Hematopoietic multipotent progenitor cell (in vitro differentiated cells): ENCODE data around the gene PPP1R18. TPM values are rescaled to one million over a fixed set of nuclear protein-coding genes. Genes with fewer than 3 reads are reported as not detected.
"Not testable (repeated sequence)": the region's sequence is repeated elsewhere in the genome, so short reads cannot be mapped to it uniquely, and the experiment has no call there.

Experiments
- DNase-seq, 3 donors: peaks; one replicate each; pipeline ENCODE4 v3.0.0-alpha.2; 2011 to 2015; ENCODE audit warnings: low read depth in 2 of 3, low spot score in 2 of 3
- total RNA-seq: library from RNA; depleted of rRNA; stranded (reverse); fragments of >200 nt; gene quantifications from one replicate; pipeline ENCODE4 v1.2.3, GENCODE V29; 2012

Gene PPP1R18
- total RNA-seq, 1 donor: 53.3 TPM

DNA sequence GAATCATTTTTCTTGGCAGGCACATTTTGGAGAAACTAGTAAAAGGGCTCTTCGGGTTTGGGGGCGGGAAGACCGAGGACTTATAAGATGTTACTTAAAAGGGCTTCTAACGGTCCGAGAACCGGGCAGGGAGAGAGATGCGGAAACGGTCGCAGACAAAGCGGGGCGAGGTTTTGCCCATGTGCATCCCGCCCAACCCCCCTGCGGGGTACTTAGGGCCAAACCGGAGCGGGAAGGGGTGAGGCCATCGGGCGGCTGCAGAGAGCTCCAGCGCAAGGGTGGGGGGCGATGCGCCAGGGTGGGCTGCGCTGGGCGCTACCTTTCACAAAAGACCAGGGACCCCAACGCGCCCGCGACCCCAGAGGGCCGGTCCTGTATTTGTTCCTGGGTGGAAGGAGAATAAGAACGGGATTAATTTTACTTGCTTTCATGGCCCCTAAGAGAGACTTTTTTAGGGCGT is 34.3 kb upstream of the PPP1R18 start:
- peak in 1 of 3 donors; percentile 73 for DNase-seq

DNA sequence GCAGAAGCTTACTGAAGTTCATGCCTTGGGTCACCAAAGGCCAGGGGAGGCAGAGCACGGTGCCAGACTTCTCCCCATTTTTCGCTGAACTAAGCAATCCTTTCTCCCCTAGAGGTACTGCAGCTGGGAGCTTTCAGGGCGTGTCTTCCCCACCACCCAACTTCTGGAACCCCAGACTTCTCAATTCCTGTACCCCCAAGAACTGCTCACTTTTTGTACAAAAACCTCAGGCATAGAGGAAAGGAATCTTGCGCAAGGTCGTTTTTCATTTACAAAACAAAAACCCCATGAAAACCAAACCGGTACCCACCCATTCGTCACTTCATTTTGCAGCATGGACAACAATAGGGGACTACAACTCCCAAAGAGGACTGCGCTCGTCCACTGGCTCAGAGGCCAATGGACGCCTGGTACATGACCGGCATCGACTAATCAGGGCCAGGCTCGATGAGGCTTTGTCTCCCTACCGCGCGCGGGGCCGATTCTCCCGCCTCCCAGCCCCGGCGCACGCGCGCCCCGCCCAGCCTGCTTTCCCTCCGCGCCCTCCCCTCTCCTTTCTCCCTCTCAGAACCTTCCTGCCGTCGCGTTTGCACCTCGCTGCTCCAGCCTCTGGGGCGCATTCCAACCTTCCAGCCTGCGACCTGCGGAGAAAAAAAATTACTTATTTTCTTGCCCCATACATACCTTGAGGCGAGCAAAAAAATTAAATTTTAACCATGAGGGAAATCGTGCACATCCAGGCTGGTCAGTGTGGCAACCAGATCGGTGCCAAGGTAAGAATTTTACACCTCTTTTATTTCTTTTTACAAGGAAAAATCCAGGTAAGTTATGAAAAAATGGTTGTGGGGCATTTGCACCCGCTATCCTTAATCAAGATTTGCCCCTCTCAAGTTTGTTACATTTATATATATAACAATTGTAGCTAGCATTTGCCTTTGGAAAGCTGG is 33.6 kb upstream of the PPP1R18 start, which contains the start of gene TUBB:
TSS of gene TUBB (plus strand) at position 562 of the 947 bp plus-strand sequence. CDS start at position 717, 155 bp downstream.
- peak; percentile 84 to 98 (median 96) for DNase-seq

DNA sequence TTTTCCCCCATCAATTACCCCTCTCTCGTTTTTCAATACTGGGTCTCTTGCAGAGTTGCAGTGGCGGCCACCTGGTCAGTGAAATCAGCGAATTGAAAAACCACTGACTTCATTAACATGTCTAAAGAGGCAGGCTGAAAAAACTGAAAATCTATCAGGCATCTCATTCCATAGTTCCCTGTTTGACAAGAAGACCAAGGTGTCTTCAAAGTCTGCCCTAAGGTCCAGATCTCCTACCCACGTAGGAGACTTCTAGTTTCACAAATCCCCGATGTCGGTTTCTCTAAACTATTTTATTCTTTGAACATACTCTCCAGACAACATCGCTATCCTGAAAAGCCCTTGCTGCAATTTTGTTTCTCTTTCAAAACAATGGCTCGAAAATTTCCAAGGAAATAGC is 32.9 kb upstream of the PPP1R18 start:
- no peak for DNase-seq

DNA sequence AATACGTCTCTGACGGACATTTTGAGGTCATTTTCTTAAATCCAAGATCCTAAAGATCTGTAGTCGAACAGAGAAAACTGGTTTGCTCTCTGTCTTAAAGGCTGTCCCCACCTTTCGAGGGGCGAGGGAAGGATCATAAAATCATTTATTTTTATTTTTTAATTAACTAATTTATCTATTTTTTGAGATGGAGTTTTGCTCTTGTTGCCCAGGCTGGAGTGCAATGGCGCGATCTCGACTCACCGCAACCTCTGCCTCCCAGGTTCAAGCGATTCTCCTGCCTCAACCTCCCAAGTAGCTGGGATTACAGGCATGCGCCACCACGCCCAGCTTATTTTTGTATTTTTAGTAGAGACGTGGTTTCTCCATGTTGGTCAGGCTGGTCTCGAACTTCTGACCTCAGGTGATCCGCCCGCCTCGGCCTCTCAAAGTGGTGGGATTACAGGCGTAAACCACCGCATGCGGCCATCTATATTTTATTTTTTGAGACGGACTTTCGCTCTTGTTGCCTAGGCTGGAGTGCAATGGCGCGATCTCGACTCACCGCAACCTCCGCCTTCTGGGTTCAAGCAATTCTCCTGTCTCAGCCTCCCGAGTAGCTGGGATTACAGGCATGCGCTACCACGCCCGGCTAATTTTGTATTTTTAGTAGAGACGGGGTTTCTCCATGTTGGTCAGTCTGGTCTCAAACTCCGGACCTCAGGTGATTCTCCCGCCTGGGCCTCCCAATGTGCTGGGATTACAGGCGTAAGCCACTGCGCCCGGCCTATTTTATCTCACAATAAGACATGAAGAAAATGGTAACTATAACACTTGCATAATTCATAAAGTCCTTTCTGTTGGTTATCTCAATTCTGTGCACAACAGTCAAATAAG is 31.6 kb upstream of the PPP1R18 start:
- not testable (repeated sequence) for DNase-seq

DNA sequence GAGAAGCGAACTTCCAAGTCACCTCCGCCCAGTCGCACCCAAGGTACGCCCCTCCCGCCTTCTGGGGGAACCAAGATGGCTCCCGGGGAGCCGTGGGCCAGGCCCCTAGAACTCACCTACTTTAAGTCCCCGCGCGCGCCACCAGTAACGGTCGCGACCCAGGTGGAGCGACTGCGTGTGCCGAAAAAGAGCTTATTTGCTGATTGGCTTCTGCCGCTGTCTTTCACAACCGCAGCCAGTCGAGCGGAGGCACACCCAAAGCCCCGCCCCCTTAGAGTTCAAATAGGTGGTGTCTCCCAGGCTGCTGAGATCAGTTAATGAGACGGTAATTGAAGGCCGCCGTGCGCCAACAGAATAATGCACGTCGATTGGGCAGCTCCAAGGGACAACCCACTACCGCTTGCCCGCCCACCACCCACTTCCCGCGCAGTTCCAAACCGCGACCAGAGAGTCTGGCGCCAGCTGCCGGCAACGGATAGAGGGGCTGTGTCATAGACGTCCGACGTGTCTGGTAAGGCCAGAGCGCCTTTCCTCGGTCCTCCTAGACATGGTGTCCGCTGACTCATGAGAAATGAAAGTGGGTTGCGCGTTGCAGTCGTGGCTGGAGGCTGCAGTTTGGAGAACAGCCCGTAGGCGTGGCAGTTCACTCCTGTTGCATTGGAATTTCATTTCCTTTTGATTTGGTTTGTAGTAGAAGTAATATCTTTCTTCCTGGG is 30.8 kb upstream of the PPP1R18 start, which contains the start of gene MDC1:
TSS of gene MDC1 (minus strand) at position 153 of the 716 bp plus-strand sequence. CDS start 2,106 bp downstream, outside the sequence.
- peak; percentile 95 to 100 (median 100) for DNase-seq

DNA sequence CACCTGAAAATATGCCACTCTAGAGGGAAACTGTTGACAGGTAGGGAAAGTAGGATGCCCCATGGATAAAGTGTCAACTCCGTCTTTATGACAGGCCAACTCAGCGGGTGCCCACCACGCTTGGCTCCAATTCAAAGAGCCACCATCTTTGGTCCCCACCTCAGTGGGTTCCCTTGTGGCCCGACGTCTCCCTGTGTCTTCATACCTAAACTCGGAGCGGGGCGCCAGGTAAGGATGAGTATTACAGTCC is 30.4 kb upstream of the PPP1R18 start:
- no peak for DNase-seq

DNA sequence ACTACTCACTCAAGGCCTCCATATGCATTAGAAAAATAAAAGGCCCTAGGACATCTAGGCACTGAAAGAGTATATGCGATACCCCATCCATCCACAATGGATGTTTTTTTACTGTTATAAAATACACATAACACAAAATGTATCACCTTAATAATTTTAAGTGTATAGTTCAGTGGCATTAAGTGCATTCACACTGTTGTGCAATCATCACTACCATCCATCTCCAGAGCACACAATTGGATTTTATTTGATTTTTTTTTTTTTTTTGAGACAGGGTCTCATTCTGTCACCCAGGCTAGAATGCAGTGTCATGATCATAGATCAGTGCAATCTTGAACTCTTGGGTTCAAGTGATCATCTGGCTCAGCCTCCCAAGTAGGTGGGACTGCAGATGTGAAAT is 27.8 kb upstream of the PPP1R18 start:
- DNase-seq: no peak

DNA sequence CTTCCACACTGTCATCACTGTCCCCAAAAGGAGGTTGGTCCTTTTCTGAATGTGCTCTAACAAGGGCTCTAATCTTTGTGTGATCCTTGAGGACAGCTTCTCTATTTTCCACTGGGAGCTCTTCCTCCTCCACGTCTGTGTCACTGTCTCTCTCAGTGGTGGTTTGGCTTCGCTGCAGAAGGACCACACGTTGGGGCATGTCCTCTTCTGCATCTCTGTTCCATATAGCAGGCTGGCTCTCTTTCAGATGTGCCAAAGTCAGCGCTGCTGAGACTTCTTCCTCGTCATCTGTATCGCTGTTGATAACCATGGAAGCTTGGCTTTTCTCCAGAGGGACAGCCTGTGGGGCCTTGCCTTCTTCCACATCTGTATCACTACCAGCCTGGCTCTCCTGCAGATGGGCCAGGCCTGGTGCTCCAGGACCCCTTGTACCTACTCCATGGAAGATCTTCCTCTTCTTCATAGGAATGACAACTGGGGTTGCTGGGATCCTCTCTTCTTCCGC is 26.0 kb upstream of the PPP1R18 start:
- no peak for DNase-seq

DNA sequence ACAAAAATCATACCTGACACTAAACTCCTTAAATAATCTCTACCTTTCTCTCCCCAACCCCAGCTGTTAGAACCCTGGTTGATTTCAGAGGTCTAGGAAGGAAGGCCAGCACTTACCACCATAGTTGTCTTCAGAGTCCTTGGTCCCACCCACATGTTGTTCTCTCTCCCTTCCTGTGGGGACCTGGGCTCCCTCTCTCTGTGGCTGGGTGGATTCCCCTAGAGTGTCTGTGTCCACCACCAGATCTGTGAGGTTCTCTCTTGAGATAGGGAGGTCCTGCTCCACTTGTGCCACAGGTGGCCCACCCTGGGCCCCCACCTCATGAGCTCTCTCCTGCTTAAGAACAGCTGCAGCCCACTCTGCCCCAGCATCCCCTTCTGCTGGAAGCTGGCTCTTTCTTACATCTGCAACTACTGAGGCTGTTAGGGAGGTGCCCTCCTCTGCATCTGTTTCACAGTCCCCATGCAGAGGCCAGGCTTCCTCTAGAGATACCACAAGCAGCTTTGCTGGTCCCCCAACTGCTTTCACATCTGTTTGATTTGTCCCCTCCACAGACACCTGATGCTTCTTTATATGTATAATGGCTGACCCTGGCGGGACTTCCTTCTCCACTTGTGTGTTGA is 25.4 kb upstream of the PPP1R18 start:
- DNase-seq: peak in 1 of 3 donors; percentile 36

DNA sequence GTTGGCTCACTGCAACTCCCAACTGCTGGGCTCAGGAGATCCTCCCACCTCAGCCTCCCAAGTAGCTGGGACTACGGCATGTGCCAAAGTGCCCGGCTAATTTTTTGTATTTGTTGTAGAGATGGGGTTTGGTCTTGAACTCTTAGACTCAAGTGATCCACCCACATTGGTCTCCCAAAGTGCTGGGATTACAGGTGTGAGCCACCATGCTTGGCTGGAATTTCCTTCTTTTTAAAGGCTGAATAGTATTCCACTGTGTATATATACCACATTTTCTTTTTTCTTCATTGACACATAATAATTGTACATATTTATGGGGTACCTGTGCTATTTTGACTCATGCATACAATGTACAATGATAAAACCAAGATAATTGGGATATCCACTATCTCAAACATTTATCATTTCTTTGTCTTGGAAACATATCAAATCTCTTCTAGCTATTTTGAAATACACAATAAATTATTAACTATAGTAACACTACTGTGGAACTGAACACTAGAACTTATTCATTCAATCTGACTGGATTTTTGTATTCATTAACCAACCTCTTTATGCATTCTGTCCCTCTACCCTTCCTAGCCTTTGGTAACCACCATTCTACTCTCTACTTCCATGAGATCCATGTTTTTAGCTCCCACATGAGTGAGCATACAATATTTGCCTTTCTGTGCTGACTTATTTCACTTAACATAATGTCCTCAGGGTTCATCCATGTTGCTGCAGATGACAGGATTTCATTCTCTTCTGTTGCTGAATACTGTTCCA is 22.8 kb upstream of the PPP1R18 start:
- DNase-seq: no peak

DNA sequence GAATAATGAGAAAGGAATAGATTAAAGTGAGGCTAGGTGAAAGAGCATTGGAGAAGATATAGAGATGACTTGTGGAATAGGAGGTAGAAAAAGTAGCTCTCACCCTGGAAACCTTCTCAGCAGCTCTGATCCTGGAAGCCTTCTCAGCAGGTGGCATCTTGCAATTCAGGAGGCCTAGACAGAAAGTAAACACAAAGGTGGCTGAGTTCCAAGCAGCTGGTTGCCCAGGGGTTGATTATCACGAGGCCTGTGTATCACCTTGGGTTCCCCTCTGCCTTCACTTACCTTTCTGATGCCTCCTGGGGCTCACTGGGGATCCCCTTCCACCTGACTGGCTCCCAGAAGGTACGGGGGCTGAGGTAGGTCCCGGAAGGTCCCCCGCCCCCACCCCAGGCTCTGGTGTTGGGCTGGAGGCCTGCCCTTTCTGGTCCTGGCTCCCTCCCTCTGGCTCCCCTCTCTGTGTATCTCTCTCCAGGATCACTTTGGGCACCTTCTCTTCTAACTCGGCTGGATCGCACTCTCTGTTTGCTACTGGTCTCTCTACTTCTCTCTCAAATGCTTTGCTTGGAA is 20.9 kb upstream of the PPP1R18 start:
- DNase-seq: no peak

DNA sequence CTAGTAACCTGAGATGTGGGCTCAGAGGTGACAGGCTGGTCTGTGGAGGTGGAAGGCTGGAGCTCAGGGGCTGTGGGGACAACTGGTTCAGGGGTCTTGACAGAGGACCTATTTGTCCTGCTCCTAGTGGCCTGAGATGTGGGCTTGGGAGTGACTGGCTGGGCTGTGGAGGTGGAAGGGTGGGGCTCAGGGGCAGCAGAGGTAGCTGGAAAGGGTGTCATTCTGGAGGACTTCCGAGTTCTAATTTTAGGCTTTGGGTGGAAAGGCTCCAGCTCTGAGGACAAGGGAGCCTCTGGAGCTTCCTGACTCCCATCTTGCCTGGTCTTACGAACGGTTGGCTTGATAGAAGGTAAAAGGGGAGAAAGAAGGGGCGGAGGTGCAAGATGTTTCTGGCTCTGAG is 19.2 kb upstream of the PPP1R18 start:
- DNase-seq: no peak

DNA sequence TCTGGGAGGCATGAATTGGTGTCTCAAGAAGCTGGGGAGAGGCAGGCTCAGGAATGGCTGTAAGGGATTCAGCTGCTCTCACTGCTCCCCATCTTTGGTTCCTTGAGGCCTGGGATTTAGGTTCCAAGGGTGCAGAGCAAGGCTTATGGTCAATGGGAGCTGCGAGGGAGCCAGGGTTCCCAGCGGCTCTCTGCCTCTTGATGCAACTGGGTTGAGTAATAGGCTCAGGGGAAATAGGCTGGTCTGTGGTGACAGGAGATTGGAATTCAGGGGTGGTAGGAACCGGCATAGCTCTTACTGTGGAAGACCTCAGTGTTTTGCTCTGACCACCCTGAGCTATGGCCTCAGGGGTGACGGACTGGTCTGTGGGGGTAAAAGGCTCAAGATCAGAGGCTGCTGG is 17.4 kb upstream of the PPP1R18 start:
- no peak for DNase-seq

DNA sequence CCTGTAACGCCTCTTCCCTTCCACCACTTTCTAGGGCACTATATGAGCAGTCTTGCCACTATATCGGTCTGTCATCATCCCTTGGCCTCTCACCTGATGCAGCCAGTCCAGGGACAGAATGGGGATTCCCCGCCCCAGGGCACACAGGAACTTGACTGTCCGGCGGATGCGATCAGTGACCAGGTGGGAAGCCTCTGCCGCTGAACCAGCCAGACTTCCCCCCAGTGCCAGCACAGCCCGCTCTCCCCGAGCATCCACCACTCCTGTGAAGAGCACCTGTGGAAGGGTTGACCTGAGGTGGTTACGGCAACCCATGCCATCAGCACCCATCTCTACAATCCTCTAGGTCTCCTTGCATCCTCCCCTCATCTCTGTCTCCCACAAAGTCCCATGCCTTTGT is 16.6 kb upstream of the PPP1R18 start:
- no peak for DNase-seq

DNA sequence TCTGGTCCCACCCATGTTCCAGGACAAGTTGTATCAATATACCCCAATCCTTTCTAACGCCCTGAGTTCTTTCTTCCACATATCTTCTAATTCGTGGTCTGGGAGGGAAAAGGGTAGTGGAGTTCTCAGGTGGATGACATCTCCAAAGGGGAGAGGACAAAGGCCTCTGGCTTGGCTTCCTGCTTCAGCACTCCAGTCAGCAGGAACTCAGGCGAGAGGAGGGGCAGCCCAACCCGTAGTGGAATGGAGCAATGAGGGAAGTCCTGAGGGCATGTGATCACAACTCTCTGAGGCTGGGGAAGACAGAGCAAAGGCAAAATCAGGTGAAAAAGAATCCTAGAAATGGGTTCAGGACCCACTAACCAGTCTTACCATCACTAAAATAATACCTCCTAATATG is 13.9 kb upstream of the PPP1R18 start:
- DNase-seq: no peak

DNA sequence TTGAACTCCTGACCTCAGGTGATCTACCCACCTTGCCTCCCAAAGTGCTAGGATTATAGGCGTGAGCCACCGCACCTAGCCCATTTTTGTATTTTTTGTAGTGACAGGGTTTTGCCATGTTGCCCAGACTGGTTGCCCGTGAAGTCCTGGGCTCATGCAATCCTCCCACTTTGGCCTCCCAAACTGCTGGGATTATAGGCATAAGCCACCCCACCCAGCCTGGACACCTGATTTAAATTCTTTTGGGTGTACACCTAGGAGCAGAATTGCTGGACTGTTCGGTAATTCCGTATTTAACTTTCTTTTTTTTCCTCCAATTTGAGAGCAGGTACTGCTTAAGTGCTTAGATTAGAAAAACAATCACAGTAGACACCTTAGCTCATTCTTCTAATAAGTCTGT is 10.0 kb upstream of the PPP1R18 start:
- no peak for DNase-seq

DNA sequence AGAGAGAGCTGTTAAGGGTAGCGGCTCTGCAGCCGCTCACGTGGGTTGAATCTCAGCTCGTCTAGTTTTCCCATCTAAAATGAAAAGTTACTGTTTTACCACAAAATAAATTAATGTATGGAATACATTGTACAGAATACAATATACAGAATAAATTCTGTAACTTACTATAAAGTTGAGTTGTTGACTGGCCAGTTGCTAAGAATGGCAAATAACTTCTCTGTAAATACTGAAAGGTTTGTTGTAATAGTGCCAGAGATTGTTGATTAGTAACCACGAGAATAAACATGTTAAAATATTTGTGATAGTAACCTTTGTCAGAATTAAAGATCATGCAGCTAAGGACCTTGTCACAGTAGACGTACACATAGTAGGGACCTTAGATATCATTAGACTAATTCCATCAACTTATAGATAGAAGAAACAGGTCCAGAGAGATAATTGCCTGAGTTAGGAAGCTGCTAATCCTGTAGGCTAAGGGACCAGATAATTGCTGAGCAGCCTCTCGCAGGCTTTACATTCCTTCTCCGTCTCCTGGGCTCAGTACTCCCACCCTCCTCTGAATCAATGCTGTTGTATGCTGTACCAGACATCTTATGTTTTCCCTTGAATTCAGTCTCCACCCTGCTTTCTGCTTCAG is 4.9 kb upstream of the PPP1R18 start:
- no peak for DNase-seq

DNA sequence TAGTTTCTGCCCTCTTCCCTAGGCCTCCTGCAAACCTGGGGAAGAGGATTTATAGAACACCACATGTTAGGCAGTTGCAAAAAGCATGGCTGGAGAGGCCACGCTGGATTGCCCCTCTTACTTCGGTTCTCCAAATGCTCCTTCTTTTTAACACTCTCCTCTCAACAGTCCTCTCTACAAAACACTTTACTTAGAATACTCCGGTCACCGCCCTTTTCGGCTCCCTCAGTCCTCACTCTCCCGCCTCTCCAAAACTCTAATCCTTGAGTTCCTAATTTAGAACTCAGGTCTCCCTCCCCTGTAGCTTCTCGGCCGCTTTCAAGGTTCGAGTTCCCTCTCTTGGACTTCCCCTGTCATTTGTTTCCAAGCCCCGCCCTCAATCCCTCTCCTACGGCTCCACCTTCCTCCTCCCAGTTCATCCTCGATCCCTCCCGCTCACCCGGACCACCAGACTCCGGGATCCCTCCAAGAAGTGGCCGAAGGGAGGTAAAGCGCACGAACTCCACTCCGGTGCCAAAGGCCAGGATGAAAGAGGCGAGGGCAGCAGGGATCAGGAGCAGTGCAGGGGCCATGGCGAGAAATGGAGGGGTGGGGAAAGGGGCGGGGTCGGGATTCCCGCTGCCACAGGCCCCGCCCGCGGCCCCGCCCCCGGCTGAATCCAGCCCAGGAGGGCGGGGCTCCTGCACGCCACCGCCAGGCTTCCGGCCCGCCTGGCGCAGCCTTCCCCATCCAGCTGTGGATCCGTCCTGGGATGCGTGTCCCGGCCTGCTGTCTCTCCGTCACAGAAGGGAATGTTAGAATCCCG is 4.2 kb upstream of the PPP1R18 start, which contains the start of gene NRM:
TSS of gene NRM (minus strand) at position 582 of the 805 bp plus-strand sequence. CDS start at position 572, 10 bp downstream.
- DNase-seq: peak; percentile 35 to 68 (median 61)
